IMR-90 (cell line): ENCODE measurements around the gene TNKS1BP1. TPM values are rescaled to one million over a fixed set of nuclear protein-coding genes. Genes with fewer than 3 reads are reported as not detected.

Experiments
- ATAC-seq: fragments of 200-7000 bp; cut with Tn5 transposase; 2 replicates; pipeline ENCODE4 v1.9.1; 2020; ENCODE audit warnings: low read depth, mild to moderate bottlenecking, moderate library complexity
- BruUV-seq: library from RNA; stranded (reverse); fragments of 400-500 nt; replicated peaks from 2 replicates; lab custom pipeline; 2021; lab: Mats Ljungman, UMichigan
- CTCF ChIA-PET: fragments of 300-600 bp; formaldehyde crosslinking; extraction: SDS; loops from one replicate; lab custom pipeline; 2021; ENCODE audit warnings: antibody characterized with exemption; lab: Yijun Ruan, JAX
- POLR2A ChIA-PET: fragments of 300-600 bp; sonication (Branson Sonifier 250); formaldehyde crosslinking; loops from one replicate; lab custom pipeline; 2022; ENCODE audit warnings: antibody characterized with exemption; ENCODE audit not compliant: unreplicated experiment; lab: Charles Lee
- DNase-seq: peaks from one replicate; pipeline ENCODE4 v3.0.0; 2013
- H2AFZ ChIP-seq: replicated peaks from 2 replicates; pipeline ENCODE3; 2013; ENCODE audit warnings: low read length, mild to moderate bottlenecking; ENCODE audit not compliant: poor library complexity
- H2AK5ac ChIP-seq: 2 replicates; pipeline ENCODE4 v1.6.1; 2013; ENCODE audit warnings: low read depth, low read length, inconsistent platforms
- H2AK9ac ChIP-seq: replicated peaks from 2 replicates; pipeline ENCODE3; 2013; ENCODE audit warnings: mild to moderate bottlenecking, low read depth, low read length, moderate library complexity; ENCODE audit not compliant: poor library complexity
- H2BK120ac ChIP-seq: 2 replicates; pipeline ENCODE4 v1.6.1; 2013; ENCODE audit warnings: low read depth, low read length, inconsistent platforms
- H2BK15ac ChIP-seq: 3 replicates; pipeline ENCODE4 v1.6.1; 2013; ENCODE audit warnings: low read depth, low read length, inconsistent platforms
- H2BK20ac ChIP-seq: 2 replicates; pipeline ENCODE4 v1.6.1; 2013; ENCODE audit warnings: low read depth, mild to moderate bottlenecking, inconsistent platforms, low read length, moderate library complexity
- H2BK5ac ChIP-seq: 2 replicates; pipeline ENCODE4 v1.6.1; 2013; ENCODE audit warnings: mild to moderate bottlenecking, low read depth, low read length, inconsistent platforms; ENCODE audit not compliant: poor library complexity, severe bottlenecking
- H3K14ac ChIP-seq: replicated peaks from 2 replicates; pipeline ENCODE4 v1.6.1; 2013; ENCODE audit warnings: low read depth, low read length, inconsistent platforms
- H3K18ac ChIP-seq: 2 replicates; pipeline ENCODE4 v1.6.1; 2013; ENCODE audit warnings: low read depth, low read length, control low read depth
- H3K23ac ChIP-seq: 2 replicates; pipeline ENCODE4 v1.6.1; 2013; ENCODE audit warnings: low read depth, low read length, inconsistent platforms
- H3K27ac ChIP-seq: 2 replicates; pipeline ENCODE4 v1.5.1; 2013; ENCODE audit warnings: mild to moderate bottlenecking, control low read depth, low read length; ENCODE audit not compliant: insufficient read depth
- H3K27me3 ChIP-seq: 2 replicates; pipeline ENCODE4 v1.6.1; 2013; ENCODE audit warnings: low read length; ENCODE audit not compliant: control insufficient read depth, insufficient read depth
- H3K36me3 ChIP-seq: 2 replicates; pipeline ENCODE4 v1.6.1; 2013; ENCODE audit warnings: low read length, mixed read lengths; ENCODE audit not compliant: control insufficient read depth, insufficient read depth
- H3K4ac ChIP-seq: 2 replicates; pipeline ENCODE4 v1.6.1; 2013; ENCODE audit warnings: low read depth, low read length, inconsistent platforms
- H3K4me1 ChIP-seq: 2 replicates; pipeline ENCODE4 v1.6.1; 2013; ENCODE audit warnings: low read length, mixed read lengths; ENCODE audit not compliant: control insufficient read depth, insufficient read depth
- H3K4me2 ChIP-seq: 2 replicates; pipeline ENCODE4 v1.6.1; 2013; ENCODE audit warnings: low read depth, mild to moderate bottlenecking, control low read depth, low read length, moderate library complexity
- H3K4me3 ChIP-seq: 2 replicates; pipeline ENCODE4 v1.5.1; 2013; ENCODE audit warnings: low read depth, mild to moderate bottlenecking, control low read depth, low read length, moderate library complexity; ENCODE audit not compliant: insufficient read depth
- H3K56ac ChIP-seq: 2 replicates; pipeline ENCODE4 v1.6.1; 2013; ENCODE audit warnings: low read length, inconsistent platforms; ENCODE audit not compliant: insufficient read depth; ENCODE audit errors: extremely low read depth
- H3K79me1 ChIP-seq, 2 experiments: 2 replicates each; pipeline ENCODE4 v1.6.1; 2013; ENCODE audit warnings: low read length in 2 of 2, inconsistent platforms in 1 of 2, low read depth in 1 of 2
- H3K9ac ChIP-seq: 2 replicates; pipeline ENCODE4 v1.6.1; 2013; ENCODE audit warnings: low read depth, low read length, control low read depth
- H3K9me1 ChIP-seq: 2 replicates; pipeline ENCODE4 v1.6.1; 2013; ENCODE audit warnings: low read length, inconsistent platforms; ENCODE audit not compliant: insufficient read depth
- H3K9me3 ChIP-seq: 2 replicates; pipeline ENCODE4 v1.6.1; 2013; ENCODE audit warnings: low read length; ENCODE audit not compliant: control insufficient read depth, insufficient read depth
- H4K20me1 ChIP-seq: 2 replicates; pipeline ENCODE4 v1.6.1; 2013; ENCODE audit warnings: low read length, inconsistent platforms; ENCODE audit not compliant: insufficient read depth
- H4K5ac ChIP-seq: 2 replicates; pipeline ENCODE4 v1.6.1; 2013; ENCODE audit warnings: mild to moderate bottlenecking, low read depth, low read length, control low read depth
- H4K8ac ChIP-seq, 2 experiments: 2 replicates each; pipeline ENCODE4 v1.6.1; 2013; ENCODE audit warnings: low read depth in 2 of 2, low read length in 2 of 2, control low read depth in 1 of 2, inconsistent platforms in 1 of 2
- H4K91ac ChIP-seq: 2 replicates; pipeline ENCODE4 v1.6.1; 2013; ENCODE audit warnings: low read depth, low read length, inconsistent platforms; ENCODE audit not compliant: insufficient read depth
- MAFK ChIP-seq: IDR thresholded peaks from 2 replicates; pipeline ENCODE4 v1.6.1; 2012; ENCODE audit warnings: low read depth, low read length, improper control_type of control experiment
- SMC3 ChIP-seq: fragments of 150-350 bp; IDR thresholded peaks from 2 replicates; pipeline ENCODE4 v1.6.1; 2016; ENCODE audit warnings: low read depth, mild to moderate bottlenecking, antibody characterized with exemption, low read length, moderate library complexity
- WGBS, 2 experiments: methylation state at CpG; one replicate each; pipeline versions ENCODE4 v1.1.5 to v1.1.7; 2013; ENCODE audit warnings: missing lambda C conversion rate in 2 of 2; ENCODE audit not compliant: insufficient read length in 1 of 2; ENCODE audit errors: extremely low coverage in 2 of 2; 5-methylcytosine and 5-hydroxymethylcytosine counted together
- dilution Hi-C: fragments of 300-500 bp; cut with HindIII; formaldehyde crosslinking; loops from one replicate; pipeline ENCODE4 v1.14.3; 2018; ENCODE audit warnings: low sequenced_read_pairs; ENCODE audit not compliant: unreplicated experiment
- in situ Hi-C: fragments of 300-500 bp; cut with MboI; formaldehyde crosslinking; loops from 3 replicates; pipeline ENCODE4 v1.14.3; 2019; ENCODE audit warnings: low sequenced_read_pairs, inconsistent platforms, mixed read lengths
- intact Hi-C: fragments of 100-400 bp; cut with micrococcal nuclease; formaldehyde crosslinking; loops from 2 replicates; pipeline ENCODE4 v1.10.0; 2022
- polyA plus RNA-seq, 3 experiments: library from polyadenylated mRNA; depleted of rRNA; stranded (reverse); fragments of >200 nt; gene quantifications; 2 replicates each; pipeline ENCODE4 v1.2.3, GENCODE V29; 2012; ENCODE audit warnings: low replicate concordance in 1 of 3
- total RNA-seq: library from RNA; depleted of rRNA; stranded (reverse); fragments of >200 nt; gene quantifications from 2 replicates; pipeline ENCODE4 v1.2.3, GENCODE V29; 2012

TNKS1BP1 gene
- total and polyA plus RNA-seq, 2 of the 4 experiments (the other 2 are of a cell fraction) = 31.7 to 71.4 TPM

- Histone ChIP-seq H3K27me3 (peaks cover 32% of the 10 kb centered on the region), H3K9ac (no peak overlapping the region), H4K91ac (no peak overlapping the region), H3K4me2 (no peak overlapping the region), H3K36me3 (no peaks in the 10 kb centered on the region), H2BK20ac (no peak overlapping the region), H3K4me3 (no peak overlapping the region), H3K9me3 (peaks cover 5% of the 10 kb centered on the region; the same call in 1 of the 2 replicates), H2AK9ac (no peak overlapping the region), H4K20me1 (no peaks in the 10 kb centered on the region), H3K4ac (no peak overlapping the region), H3K56ac (no peak overlapping the region), H4K8ac (no peak overlapping the region), H3K4me1 (peaks cover 2% of the 10 kb centered on the region; the same call in 1 of the 2 replicates), H3K27ac (no peak overlapping the region), H3K14ac (no peak overlapping the region), H3K9me1 (no peaks in the 10 kb centered on the region), H3K79me1 (no peaks in the 10 kb centered on the region), H3K23ac (no peak overlapping the region), H2BK5ac (no peak overlapping the region), H2BK120ac (no peak overlapping the region), H2AFZ (no peak overlapping the region), H3K18ac (no peak overlapping the region), H2AK5ac (no peak overlapping the region), H4K5ac (no peak overlapping the region), H2BK15ac (no peak overlapping the region)
- in situ Hi-C loops (loop anchor here (25.0 kb wide), 1 partner anchor 517 kb away; no protein-coding TSS in a partner anchor), dilution Hi-C loops (no loop called here), intact Hi-C loops (loop anchor here (5.0 kb wide), 1 partner anchor 512 kb away; no protein-coding TSS in a partner anchor)
- CTCF ChIA-PET = no interaction called here
- ATAC-seq (no peak), DNase-seq (no peak)
- POLR2A ChIA-PET = no interaction called here
- WGBS, 2 experiments = 20% methylated on average over 1 of the region's 4 CpGs; no CpG with 5 or more reads in 1 of the 2 experiments
- TF ChIP-seq SMC3 = no peak
- TF ChIP-seq MAFK = no peak
- BruUV-seq = no TSS peak
Observed at GRCh38 chr11:57353852-57354251, 29.1 kb upstream of the TNKS1BP1 start.
